OCI-LY3 (cell line): ENCODE results near the gene CEP170B.
"Not testable (repeated sequence)": the region's sequence is repeated elsewhere in the genome, so short reads cannot be mapped to it uniquely, and the experiment has no call there.

Source experiments
- H2AFZ ChIP-seq: fragments of 200-600, 300-600 bp; shearing (Covaris generic); 2 replicates; pipeline ENCODE4 v1.6.0; 2014; ENCODE audit warnings: antibody characterized with exemption, low read depth, low read length
- H3K27ac ChIP-seq: fragments of 200-600, 300-600 bp; sonication (generic); 2 replicates; pipeline ENCODE4 v1.5.1; 2014; ENCODE audit warnings: mild to moderate bottlenecking, low read length, moderate library complexity, mixed read lengths
- H3K27me3 ChIP-seq: fragments of 200-600, 300-600 bp; sonication (generic); 2 replicates; pipeline ENCODE4 v1.6.1; 2014; ENCODE audit warnings: low read depth, low read length, mixed read lengths
- H3K36me3 ChIP-seq: fragments of 200-600, 300-600 bp; sonication (generic); replicated peaks from 2 replicates; pipeline ENCODE3; 2014; ENCODE audit warnings: low read depth, low read length, mixed read lengths
- H3K4me1 ChIP-seq: fragments of 300-600, 200-600 bp; sonication (generic); 2 replicates; pipeline ENCODE4 v1.6.1; 2014; ENCODE audit warnings: low read length, mixed read lengths
- H3K4me2 ChIP-seq: fragments of 200-600, 300-600 bp; sonication (generic); 2 replicates; pipeline ENCODE4 v1.6.1; 2014; ENCODE audit warnings: low read length, mixed read lengths
- H3K4me3 ChIP-seq: fragments of 300-600, 200-600 bp; sonication (generic); 2 replicates; pipeline ENCODE4 v1.5.1; 2014; ENCODE audit warnings: antibody characterized with exemption, mild to moderate bottlenecking, low read length, moderate library complexity
- H3K79me2 ChIP-seq: fragments of 300-600, 200-600 bp; shearing (Covaris generic); 2 replicates; pipeline ENCODE4 v1.6.1; 2014; ENCODE audit warnings: mild to moderate bottlenecking, low read length, mixed read lengths
- H3K9ac ChIP-seq: fragments of 300-600, 200-600 bp; shearing (Covaris generic); 2 replicates; pipeline ENCODE4 v1.6.0; 2014; ENCODE audit warnings: mild to moderate bottlenecking, low read length, moderate library complexity
- H3K9me3 ChIP-seq: fragments of 200-600, 300-600 bp; shearing (Covaris generic); 2 replicates; pipeline ENCODE4 v1.6.1; 2014; ENCODE audit warnings: low read length, mixed read lengths; ENCODE audit not compliant: insufficient read depth
- H4K20me1 ChIP-seq: fragments of 200-600, 300-600 bp; sonication (generic); 2 replicates; pipeline ENCODE4 v1.6.1; 2016; ENCODE audit warnings: low read length, mixed read lengths; ENCODE audit not compliant: insufficient read depth
- EZH2phosphoT487 ChIP-seq: fragments of 200-600 bp; shearing (Covaris generic); IDR thresholded peaks from 2 replicates; pipeline ENCODE4 v1.6.1; 2018; ENCODE audit warnings: antibody characterized with exemption, mixed run types, low read depth
- TF ChIP-seq, protein P1 (sequence below): fragments of 200-600, 300-600 bp; sonication (generic); IDR thresholded peaks from 2 replicates; pipeline ENCODE4 v1.5.1; 2014; ENCODE audit warnings: antibody characterized with exemption, low read length, low read depth

Gene CEP170B

DNA sequence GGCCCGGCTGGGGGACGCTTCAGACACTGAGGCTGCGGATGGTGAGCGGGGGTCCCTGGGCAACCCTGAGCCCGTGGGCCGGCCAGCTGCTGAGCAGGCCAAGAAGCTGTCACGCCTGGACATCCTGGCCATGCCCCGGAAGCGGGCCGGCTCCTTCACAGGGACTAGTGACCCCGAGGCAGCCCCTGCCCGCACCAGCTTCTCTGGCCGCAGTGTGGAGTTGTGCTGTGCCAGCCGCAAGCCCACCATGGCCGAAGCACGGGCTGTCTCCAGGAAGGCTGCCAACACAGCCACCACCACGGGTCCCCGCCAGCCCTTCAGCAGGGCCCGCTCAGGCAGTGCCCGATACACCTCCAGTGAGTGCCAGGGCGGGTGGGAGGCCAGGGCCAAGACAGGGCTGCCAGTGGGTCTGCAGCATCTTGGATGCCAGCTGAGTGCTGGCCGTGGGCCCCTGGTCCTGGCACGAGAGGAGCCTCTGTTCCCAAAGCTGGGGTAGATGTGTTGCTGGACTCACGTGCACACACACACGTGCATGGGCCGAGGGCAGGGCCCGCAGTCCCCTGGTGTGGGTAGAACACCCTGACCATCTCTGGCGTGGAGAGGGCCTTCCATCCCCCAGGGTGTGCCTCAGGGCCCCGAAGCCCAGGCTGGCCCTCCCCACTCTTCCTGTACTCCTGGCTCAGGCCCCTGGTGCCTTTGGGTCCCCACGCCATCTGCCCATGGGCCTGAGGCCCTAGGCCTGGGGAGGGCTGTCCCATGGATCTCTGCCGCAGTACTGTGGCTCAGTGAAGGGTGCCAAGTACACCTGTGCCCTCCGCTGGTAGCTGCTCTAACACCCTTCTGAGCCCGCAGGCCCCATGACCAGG, 22.8 kb downstream of the CEP170B start:
- Histone ChIP-seq H4K20me1 (no peaks in the 10 kb centered on the region), H3K27me3 (no peaks in the 10 kb centered on the region), H3K4me2 (no peak overlapping the region), H3K27ac (no peak overlapping the region), H3K36me3 (no peaks in the 10 kb centered on the region), H3K9ac (no peak overlapping the region), H3K9me3 (no peaks in the 10 kb centered on the region), H2AFZ (no peak overlapping the region), H3K79me2 (no peaks in the 10 kb centered on the region), H3K4me3 (no peak overlapping the region), H3K4me1 (peaks cover 5% of the 10 kb centered on the region; the same call in 1 of the 2 replicates)
- no peak for TF ChIP-seq EZH2phosphoT487
- TF ChIP-seq, protein P1, sequence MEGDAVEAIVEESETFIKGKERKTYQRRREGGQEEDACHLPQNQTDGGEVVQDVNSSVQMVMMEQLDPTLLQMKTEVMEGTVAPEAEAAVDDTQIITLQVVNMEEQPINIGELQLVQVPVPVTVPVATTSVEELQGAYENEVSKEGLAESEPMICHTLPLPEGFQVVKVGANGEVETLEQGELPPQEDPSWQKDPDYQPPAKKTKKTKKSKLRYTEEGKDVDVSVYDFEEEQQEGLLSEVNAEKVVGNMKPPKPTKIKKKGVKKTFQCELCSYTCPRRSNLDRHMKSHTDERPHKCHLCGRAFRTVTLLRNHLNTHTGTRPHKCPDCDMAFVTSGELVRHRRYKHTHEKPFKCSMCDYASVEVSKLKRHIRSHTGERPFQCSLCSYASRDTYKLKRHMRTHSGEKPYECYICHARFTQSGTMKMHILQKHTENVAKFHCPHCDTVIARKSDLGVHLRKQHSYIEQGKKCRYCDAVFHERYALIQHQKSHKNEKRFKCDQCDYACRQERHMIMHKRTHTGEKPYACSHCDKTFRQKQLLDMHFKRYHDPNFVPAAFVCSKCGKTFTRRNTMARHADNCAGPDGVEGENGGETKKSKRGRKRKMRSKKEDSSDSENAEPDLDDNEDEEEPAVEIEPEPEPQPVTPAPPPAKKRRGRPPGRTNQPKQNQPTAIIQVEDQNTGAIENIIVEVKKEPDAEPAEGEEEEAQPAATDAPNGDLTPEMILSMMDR, result no peak

DNA sequence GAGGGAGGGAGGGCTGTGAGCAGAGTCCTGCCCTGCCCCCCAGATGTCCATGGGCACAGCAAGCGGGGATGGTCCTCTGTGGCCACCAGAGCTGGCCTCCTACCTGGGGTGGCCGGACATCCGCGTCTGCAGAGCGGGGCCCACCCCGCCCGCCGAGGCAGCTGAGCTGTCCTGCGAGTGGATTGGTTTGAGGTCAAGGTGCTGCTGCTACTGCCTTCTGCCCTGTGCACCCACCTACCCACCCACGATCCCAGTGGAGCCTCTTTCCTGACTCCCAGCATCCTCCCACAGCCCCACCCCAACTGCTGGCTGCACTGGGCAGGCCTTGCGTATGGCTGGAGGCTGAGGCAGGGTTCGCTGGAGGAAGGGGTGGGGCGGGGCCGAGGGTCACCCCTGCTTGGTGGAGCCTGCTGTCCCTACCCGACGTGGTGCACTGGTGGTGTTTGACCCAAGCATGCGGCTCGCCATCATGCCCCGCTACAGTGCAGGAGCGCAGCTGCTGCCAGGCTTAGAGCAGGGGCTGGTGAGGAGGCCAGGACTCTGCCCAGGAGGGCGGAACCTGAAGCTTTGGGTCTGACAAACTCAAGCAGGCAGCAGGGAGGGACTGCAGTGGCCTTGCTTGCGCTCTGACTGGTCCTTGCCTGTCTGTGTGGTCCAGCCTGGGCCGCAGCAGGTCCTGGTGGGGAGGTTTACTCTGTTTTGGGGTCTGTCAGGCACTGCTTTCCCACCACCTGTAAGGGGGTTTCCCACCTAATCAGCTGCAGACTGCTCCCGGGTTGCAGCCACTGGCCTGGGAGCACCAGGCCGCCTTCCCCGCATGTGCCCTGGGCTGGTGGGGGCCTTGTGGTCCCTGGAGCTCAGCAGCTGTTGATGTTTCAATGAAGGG, 23.7 kb downstream of the CEP170B start:
- H2AFZ ChIP-seq, result no peak overlapping the region
- no peaks in the 10 kb centered on the region for H4K20me1 ChIP-seq
- H3K27ac ChIP-seq, result no peak overlapping the region
- no peak for TF ChIP-seq EZH2phosphoT487
- TF ChIP-seq, protein P1, result no peak
- no peaks in the 10 kb centered on the region for H3K27me3 ChIP-seq
- no peaks in the 10 kb centered on the region for H3K79me2 ChIP-seq
- H3K4me1 ChIP-seq, result peaks cover 5% of the 10 kb centered on the region; the same call in 1 of the 2 replicates
- H3K9ac ChIP-seq, result no peak overlapping the region
- H3K9me3 ChIP-seq, result no peaks in the 10 kb centered on the region
- H3K36me3 ChIP-seq, result no peaks in the 10 kb centered on the region
- no peak overlapping the region for H3K4me3 ChIP-seq
- H3K4me2 ChIP-seq, result no peak overlapping the region

DNA sequence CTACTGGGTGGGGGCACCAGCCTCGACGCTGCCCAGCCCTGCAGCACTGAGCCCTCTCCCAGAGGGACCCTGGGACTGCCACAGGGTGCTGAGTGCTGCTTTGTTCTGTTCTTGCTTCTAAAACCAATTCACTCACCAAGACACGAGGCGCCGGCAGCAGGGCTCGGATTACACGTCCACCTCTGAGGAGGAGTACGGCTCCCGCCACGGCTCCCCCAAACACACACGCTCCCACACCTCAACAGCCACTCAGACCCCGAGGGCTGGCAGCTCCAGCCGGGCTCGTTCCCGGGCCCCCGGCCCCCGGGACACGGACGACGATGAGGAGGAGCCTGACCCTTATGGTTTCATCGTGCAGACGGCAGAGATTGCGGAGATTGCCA, 24.3 kb downstream of the CEP170B start:
- TF ChIP-seq EZH2phosphoT487, result no peak
- TF ChIP-seq, protein P1, result no peak
- no peak overlapping the region for H3K4me2 ChIP-seq
- H3K4me1 ChIP-seq, result peaks cover 5% of the 10 kb centered on the region; the same call in 1 of the 2 replicates
- no peak overlapping the region for H3K9ac ChIP-seq
- H3K27me3 ChIP-seq, result no peaks in the 10 kb centered on the region
- H3K79me2 ChIP-seq, result no peaks in the 10 kb centered on the region
- H4K20me1 ChIP-seq, result no peaks in the 10 kb centered on the region
- no peaks in the 10 kb centered on the region for H3K36me3 ChIP-seq
- H3K9me3 ChIP-seq, result no peaks in the 10 kb centered on the region
- H3K4me3 ChIP-seq, result no peak overlapping the region
- no peak overlapping the region for H3K27ac ChIP-seq
- H2AFZ ChIP-seq, result no peak overlapping the region

DNA sequence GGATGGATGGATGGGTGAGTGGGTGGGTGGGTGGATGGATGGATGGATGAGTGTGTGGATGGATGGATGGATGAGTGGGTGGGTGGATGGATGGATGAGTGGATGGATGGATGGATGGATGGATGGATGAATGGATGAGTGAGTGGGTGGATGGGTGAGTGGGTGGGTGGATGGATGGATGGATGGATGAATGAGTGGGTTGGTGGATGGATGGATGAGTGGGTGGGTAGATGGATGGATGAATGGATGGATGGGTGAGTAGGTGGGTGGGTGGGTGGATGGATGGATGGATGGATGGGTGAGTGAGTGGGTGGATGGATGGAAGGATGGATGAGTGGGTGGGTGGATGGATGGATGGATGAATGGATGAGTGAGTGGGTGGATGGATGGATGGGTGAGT, 25.2 kb downstream of the CEP170B start:
- H3K36me3 ChIP-seq, H2AFZ ChIP-seq, H3K4me1 ChIP-seq, H3K9ac ChIP-seq, H3K27ac ChIP-seq, H4K20me1 ChIP-seq, H3K9me3 ChIP-seq, H3K79me2 ChIP-seq, H3K4me3 ChIP-seq, H3K27me3 ChIP-seq, H3K4me2 ChIP-seq: not testable (repeated sequence)
